ENCODE results near the gene FBXW7. TPM values are rescaled to one million over a fixed set of nuclear protein-coding genes. Genes with fewer than 3 reads are reported as not detected.

Gene FBXW7
- total RNA-seq, 1 donor from 2014 or later, result 37.8 TPM

- peaks cover 41% of the 10 kb centered on the region for H3K36me3 Mint-ChIP-seq (ENCODE audit: low read depth)
- no peak overlapping the region for H3K27ac Mint-ChIP-seq
- DNase-seq (ENCODE audit: low spot score), result no peak
- intact Hi-C loops (cut with micrococcal nuclease), result loop anchor here (5.0 kb wide), 1 partner anchor 37 kb away; no protein-coding TSS in a partner anchor
- H3K27me3 Mint-ChIP-seq (ENCODE audit: low read depth), result no peaks in the 10 kb centered on the region
- H3K4me1 Mint-ChIP-seq (ENCODE audit: low read depth), result peaks cover 23% of the 10 kb centered on the region
- no peak overlapping the region for H3K4me3 Mint-ChIP-seq (ENCODE audit: low read depth)
- H3K9me3 Mint-ChIP-seq, result no peaks in the 10 kb centered on the region
These were observed 3.8 kb upstream of the FBXW7 start for GRCh38 chr4:152539556-152540292.

DNA sequence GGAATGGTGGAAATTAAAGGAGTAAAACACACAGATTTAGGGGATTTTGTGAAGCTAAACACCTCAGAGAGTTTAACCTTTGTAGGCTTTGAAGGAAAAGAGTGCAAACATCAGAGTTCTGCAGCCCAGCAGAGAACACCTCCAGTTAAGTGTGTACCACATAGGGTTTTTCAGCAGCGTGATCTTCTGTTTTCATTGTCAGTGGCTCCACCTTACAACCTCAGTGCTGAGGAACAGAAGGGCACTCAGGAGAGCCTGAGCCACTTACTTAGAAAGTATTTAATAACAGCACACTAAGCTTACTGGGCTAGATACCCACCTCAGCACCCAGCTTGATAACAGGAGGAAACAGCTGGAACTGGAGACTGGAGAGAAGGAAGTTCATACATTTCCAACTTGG is 2.0 kb upstream of the FBXW7 start:
- intact Hi-C loops (cut with micrococcal nuclease), result loop anchor here (2.0 to 5.0 kb wide), 3 partner anchors 36 to 79 kb away; no protein-coding TSS in a partner anchor
- no peak for DNase-seq (ENCODE audit: low spot score)
- H3K9me3 Mint-ChIP-seq, result no peaks in the 10 kb centered on the region

DNA sequence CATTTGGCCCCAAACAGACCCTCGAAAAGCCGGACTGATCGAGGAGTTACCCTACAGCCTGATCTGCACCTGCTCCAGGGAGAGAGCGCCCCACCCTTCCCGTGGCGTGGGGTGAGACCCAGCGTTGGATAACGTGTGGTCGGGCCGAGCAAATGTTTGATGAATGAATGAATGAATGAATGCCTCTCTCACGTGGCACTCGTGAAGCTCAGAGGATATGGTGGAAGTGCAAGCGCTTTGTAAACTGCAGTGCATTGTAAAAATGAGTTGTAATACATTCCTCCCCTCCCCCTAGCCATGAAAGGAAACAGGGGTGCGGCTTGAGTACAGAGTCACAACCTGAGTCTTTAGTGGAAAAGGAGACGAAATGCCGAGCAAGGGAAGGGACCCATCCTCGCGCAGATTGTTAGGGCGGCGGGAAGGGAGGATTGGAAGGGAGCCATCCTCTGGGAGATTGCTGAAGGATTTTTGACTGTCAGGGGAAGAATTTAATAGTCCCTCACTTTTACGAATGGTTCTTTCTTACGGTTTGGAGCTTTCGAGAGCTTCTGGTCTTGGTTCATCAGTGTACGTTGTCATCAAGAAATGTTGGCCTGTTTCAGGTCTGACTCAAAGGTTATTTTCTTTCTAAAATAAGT is 772 bp upstream of the FBXW7 start:
- Mint-ChIP-seq H3K9me3 (no peaks in the 10 kb centered on the region), H3K4me1 (ENCODE audit: low read depth) (peaks cover 45% of the 10 kb centered on the region), H3K4me3 (ENCODE audit: low read depth) (peak overlapping the region; percentile 93), H3K36me3 (ENCODE audit: low read depth) (peaks cover 51% of the 10 kb centered on the region), H3K27ac (peak overlapping the region; percentile 99), H3K27me3 (ENCODE audit: low read depth) (no peaks in the 10 kb centered on the region)
- no peak for DNase-seq (ENCODE audit: low spot score)
- intact Hi-C loops (cut with micrococcal nuclease), result loop anchor here (1.0 to 5.0 kb wide), 8 partner anchors 18 to 1437 kb away; partner anchors contain the start of genes ARFIP1, RPS3A and TIGD4

More for the DNA sequence above, 2.0 kb upstream of the FBXW7 start:
- peaks cover 48% of the 10 kb centered on the region for H3K36me3 Mint-ChIP-seq (ENCODE audit: low read depth)
- peak overlapping the region; percentile 93 for H3K4me3 Mint-ChIP-seq (ENCODE audit: low read depth)
- H3K27me3 Mint-ChIP-seq (ENCODE audit: low read depth), result no peaks in the 10 kb centered on the region
- peak overlapping the region; percentile 99 for H3K27ac Mint-ChIP-seq
- H3K4me1 Mint-ChIP-seq (ENCODE audit: low read depth), result peaks cover 34% of the 10 kb centered on the region

DNA sequence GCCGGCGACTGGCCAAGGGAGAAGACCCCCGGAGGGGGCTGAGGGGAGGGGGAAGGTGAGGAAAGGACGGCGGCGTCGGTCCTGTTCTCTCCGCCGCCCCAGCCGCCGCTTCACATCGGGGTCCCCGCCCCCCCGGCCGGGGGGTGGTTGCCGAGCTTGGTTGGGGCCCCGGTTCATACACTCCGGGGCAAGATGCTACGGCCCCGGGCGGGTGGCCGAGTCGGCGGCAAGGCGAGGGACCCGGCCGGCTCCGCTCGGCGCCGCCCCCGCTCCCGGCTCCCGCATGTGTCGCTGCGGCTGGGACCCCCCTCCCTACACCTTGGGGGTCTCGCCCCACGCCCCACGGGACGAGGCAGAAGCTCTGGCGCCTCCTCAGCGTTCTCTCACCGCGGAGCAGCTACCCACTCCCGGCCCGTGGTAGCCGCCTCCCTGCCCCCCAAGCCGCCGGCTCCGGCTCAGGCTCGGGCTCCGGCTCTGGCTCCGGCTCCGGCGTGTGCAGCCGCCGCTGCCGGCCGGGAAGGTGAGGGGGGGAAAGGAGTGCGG is 461 bp downstream of the FBXW7 start:
- peaks cover 55% of the 10 kb centered on the region for H3K4me1 Mint-ChIP-seq (ENCODE audit: low read depth)
- DNase-seq (ENCODE audit: low spot score), result no peak
- H3K9me3 Mint-ChIP-seq, result no peaks in the 10 kb centered on the region
- no peaks in the 10 kb centered on the region for H3K27me3 Mint-ChIP-seq (ENCODE audit: low read depth)
- peaks cover 57% of the 10 kb centered on the region for H3K36me3 Mint-ChIP-seq (ENCODE audit: low read depth)
- H3K4me3 Mint-ChIP-seq (ENCODE audit: low read depth), result peak overlapping the region; percentile 93
- peak overlapping the region; percentile 99 for H3K27ac Mint-ChIP-seq
- intact Hi-C loops (cut with micrococcal nuclease), result loop anchor here (5.0 kb wide), 1 partner anchor 33 kb away; no protein-coding TSS in a partner anchor

DNA sequence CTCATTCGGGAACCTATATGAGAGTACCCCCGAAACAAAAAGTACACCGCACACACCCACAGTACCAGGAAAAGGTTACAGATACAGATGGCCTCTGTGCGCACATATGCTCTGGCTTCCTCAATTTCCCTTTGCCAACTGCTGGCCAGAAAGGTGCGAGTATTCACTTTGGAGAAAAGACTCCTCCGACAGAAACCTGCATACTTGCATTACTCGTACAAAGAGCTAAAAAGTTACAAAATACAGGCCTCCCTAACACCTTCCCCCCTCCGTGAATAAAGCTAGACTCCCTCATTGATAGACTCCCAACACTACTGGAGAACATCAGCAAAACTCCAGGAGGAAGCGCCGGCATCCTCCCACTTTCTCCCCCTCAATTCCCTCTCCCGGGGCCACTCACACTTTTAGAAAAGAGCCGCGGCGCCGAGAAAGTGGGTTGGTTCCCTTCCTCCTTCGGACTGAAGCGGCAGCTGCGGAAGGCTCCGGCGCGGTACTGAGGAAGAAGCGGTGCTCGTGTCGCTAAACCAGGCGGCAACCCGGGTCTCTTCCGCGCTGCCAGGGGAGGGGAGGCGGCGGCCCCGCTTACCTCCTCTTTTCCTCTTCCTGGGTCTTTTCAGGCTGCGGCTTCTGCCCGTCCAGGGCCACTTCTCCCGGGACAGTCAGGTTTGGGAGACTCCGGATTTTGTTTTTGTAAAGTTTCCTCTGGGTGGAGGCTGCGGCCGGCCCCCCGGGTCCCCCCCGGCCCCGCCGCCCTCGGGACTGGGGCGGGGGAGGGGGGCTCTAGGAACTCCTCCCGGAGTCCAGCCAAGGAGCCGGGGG is 1.1 kb downstream of the FBXW7 start:
- intact Hi-C loops (cut with micrococcal nuclease), result loop anchor here (5.0 kb wide), 1 partner anchor 32 kb away; no protein-coding TSS in a partner anchor
- no peaks in the 10 kb centered on the region for H3K27me3 Mint-ChIP-seq (ENCODE audit: low read depth)
- H3K36me3 Mint-ChIP-seq (ENCODE audit: low read depth), result peaks cover 52% of the 10 kb centered on the region
- peaks cover 56% of the 10 kb centered on the region for H3K4me1 Mint-ChIP-seq (ENCODE audit: low read depth)
- no peaks in the 10 kb centered on the region for H3K9me3 Mint-ChIP-seq
- peak; percentile 54 for DNase-seq (ENCODE audit: low spot score)
- H3K4me3 Mint-ChIP-seq (ENCODE audit: low read depth), result peak overlapping the region; percentile 97
- peak overlapping the region; percentile 75 for H3K27ac Mint-ChIP-seq

DNA sequence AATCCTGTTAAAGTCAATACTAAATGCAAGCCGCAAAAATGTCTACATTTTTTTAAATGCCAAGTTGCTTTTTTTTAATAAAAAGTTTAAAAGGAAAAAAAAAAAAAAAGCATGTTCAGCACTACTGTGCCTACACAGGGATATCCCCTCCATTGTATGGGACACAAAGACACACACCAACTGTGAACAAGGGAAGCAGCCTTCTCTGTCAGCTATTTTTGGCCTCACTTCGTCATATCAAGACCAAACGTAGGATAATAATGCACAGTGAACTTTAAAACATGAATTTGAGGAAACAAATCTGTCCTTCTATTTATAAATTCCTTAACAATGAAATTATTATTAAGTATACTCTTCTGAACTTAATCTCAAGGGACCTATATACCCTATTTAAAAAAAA is 4.4 kb downstream of the FBXW7 start:
- no peak overlapping the region for H3K4me3 Mint-ChIP-seq (ENCODE audit: low read depth)
- intact Hi-C loops (cut with micrococcal nuclease), result no loop called here
- H3K36me3 Mint-ChIP-seq (ENCODE audit: low read depth), result peaks cover 39% of the 10 kb centered on the region
- H3K4me1 Mint-ChIP-seq (ENCODE audit: low read depth), result peaks cover 39% of the 10 kb centered on the region
- DNase-seq (ENCODE audit: low spot score), result no peak
- H3K27ac Mint-ChIP-seq, result no peak overlapping the region
- H3K9me3 Mint-ChIP-seq, result no peaks in the 10 kb centered on the region
- no peaks in the 10 kb centered on the region for H3K27me3 Mint-ChIP-seq (ENCODE audit: low read depth)

DNA sequence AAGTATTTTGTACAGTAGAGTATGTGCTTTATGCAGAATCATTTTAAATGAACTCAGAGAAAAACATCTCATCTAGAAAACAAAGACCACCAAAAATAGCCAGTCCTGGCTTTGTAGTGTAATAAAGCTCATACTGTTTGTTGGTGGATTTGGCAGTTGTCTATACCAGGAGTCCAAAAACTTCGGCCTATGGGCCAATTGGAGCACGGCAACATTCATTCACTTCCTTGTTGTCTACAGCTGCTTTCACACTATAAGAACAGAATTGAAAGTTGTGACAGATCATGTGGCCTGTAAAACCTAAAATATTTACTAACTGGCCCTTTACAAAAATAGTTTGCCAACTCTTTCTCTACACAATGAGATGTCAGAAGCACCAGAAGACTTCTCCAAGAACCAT is 5.3 kb downstream of the FBXW7 start:
- H3K4me3 Mint-ChIP-seq (ENCODE audit: low read depth), result no peak overlapping the region
- no peak overlapping the region for H3K27ac Mint-ChIP-seq
- peaks cover 47% of the 10 kb centered on the region for H3K4me1 Mint-ChIP-seq (ENCODE audit: low read depth)
- H3K27me3 Mint-ChIP-seq (ENCODE audit: low read depth), result no peaks in the 10 kb centered on the region
- peaks cover 44% of the 10 kb centered on the region for H3K36me3 Mint-ChIP-seq (ENCODE audit: low read depth)
- intact Hi-C loops (cut with micrococcal nuclease), result no loop called here
- H3K9me3 Mint-ChIP-seq, result no peaks in the 10 kb centered on the region
- DNase-seq (ENCODE audit: low spot score), result no peak

DNA sequence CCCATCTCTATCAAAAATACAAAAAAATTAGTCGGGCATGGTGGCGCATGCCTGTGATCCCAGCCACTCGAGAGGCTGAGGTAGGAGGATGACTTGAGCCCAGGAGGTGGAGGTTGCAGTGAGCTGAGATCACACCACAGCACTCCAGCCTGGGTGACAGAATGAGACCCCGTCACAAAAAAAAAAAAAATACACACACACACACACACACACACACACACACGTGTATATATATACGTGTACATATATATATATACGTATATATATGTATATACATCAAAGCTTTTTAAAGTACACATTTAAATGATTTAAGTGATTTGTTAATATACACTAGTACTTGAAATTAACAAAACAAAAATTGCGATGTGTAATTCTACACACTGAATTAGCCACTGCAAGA is 6.0 kb downstream of the FBXW7 start:
- Mint-ChIP-seq H3K4me1 (ENCODE audit: low read depth) (peaks cover 52% of the 10 kb centered on the region), H3K36me3 (ENCODE audit: low read depth) (peaks cover 47% of the 10 kb centered on the region), H3K27me3 (ENCODE audit: low read depth) (no peaks in the 10 kb centered on the region), H3K27ac (no peak overlapping the region), H3K4me3 (ENCODE audit: low read depth) (no peak overlapping the region), H3K9me3 (no peaks in the 10 kb centered on the region)
- intact Hi-C loops (cut with micrococcal nuclease), result no loop called here
- no peak for DNase-seq (ENCODE audit: low spot score)

DNA sequence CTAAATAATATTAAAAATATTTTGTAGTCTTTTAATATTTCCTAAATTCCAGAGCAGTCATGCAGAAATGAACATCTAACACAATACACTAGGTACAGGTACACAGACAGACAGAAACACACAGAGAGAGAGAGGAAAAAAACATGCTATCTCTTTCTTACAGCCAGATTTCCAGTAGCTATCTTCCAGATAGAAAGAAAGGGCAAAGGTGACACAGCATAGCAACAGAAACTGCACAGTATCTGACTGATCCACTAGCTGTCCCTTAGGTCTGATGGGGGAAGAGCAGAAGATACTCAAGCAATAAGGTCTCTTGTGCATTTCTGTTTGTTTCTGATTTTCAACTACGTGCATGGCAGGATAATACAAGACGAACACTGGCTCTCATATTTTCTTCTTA is 7.8 kb downstream of the FBXW7 start:
- peaks cover 58% of the 10 kb centered on the region for H3K4me1 Mint-ChIP-seq (ENCODE audit: low read depth)
- H3K9me3 Mint-ChIP-seq, result no peaks in the 10 kb centered on the region
- intact Hi-C loops (cut with micrococcal nuclease), result no loop called here

DNA sequence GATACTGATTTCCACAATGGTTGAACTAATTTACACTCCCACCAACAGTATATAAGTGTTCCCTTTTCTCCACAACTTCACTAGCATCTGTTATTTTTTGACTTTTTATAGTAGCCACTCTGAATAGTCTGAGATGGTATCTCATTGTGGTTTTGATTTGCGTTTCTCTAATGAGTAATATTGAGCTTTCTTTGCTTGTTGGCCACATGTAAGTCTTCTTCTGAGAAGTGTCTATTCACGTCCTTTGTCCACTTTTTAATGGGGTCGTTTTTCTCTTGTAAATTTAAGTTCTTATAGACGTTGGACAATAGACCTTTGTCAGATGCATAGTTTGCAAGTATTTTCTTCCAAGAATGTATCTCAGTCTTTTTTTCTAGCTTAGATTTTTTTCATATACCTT is 10.0 kb downstream of the FBXW7 start:
- DNase-seq (ENCODE audit: low spot score), result no peak
- Mint-ChIP-seq H3K36me3 (ENCODE audit: low read depth) (peaks cover 31% of the 10 kb centered on the region), H3K27me3 (ENCODE audit: low read depth) (no peaks in the 10 kb centered on the region), H3K27ac (no peak overlapping the region), H3K4me1 (ENCODE audit: low read depth) (peaks cover 57% of the 10 kb centered on the region), H3K9me3 (no peaks in the 10 kb centered on the region), H3K4me3 (ENCODE audit: low read depth) (no peak overlapping the region)
- intact Hi-C loops (cut with micrococcal nuclease), result no loop called here

More for the DNA sequence above, 7.8 kb downstream of the FBXW7 start:
- Mint-ChIP-seq H3K4me3 (ENCODE audit: low read depth) (no peak overlapping the region), H3K36me3 (ENCODE audit: low read depth) (peaks cover 39% of the 10 kb centered on the region), H3K27ac (no peak overlapping the region), H3K27me3 (ENCODE audit: low read depth) (no peaks in the 10 kb centered on the region)
- DNase-seq (ENCODE audit: low spot score), result no peak

DNA sequence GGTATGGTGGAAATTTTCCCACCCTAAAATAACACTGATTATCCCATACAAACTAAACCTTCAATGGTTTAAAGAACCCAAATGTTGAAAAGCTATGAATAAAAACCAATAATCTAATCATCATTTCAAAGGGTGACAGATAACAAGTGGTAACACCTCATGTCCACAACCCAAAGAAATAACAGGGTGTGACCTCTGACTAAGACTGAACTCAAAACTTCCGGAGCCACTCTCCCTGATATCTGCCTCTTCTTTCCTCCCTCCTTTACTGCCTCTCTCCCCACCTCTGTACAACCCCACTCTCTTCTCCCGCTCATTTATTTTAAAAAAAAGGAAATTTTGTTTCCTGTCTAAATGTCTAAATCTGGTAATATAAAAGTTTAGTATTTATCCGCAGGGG is 11.5 kb downstream of the FBXW7 start:
- intact Hi-C loops (cut with micrococcal nuclease), result no loop called here
- Mint-ChIP-seq H3K9me3 (no peaks in the 10 kb centered on the region), H3K27ac (no peak overlapping the region), H3K36me3 (ENCODE audit: low read depth) (peaks cover 37% of the 10 kb centered on the region), H3K4me3 (ENCODE audit: low read depth) (no peak overlapping the region), H3K4me1 (ENCODE audit: low read depth) (peaks cover 52% of the 10 kb centered on the region), H3K27me3 (ENCODE audit: low read depth) (no peaks in the 10 kb centered on the region)
- DNase-seq (ENCODE audit: low spot score), result no peak

DNA sequence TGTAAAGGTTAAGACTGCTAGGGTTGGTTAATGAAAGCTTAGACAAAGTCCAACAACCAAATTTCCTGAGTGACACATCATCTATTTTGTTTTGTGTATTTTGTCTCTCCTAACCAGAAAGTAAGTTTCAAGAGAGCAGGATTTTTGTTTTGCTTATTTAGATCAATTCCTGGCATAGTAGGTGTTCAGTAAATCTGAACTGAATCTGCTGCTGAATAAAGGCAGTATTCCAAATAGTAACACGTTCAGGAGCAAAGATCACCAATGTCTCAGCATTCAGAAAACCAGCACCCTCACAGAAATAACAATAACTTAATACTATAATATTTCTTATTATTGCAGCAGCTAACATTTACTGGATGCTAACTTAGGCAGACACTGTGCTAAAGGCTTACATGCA is 12.2 kb downstream of the FBXW7 start:
- H3K4me3 Mint-ChIP-seq (ENCODE audit: low read depth), result no peak overlapping the region
- no peak for DNase-seq (ENCODE audit: low spot score)
- intact Hi-C loops (cut with micrococcal nuclease), result no loop called here

More for the DNA sequence above, 12.2 kb downstream of the FBXW7 start:
- Mint-ChIP-seq H3K27ac (no peak overlapping the region), H3K9me3 (no peaks in the 10 kb centered on the region), H3K4me1 (ENCODE audit: low read depth) (peaks cover 52% of the 10 kb centered on the region), H3K27me3 (ENCODE audit: low read depth) (no peaks in the 10 kb centered on the region), H3K36me3 (ENCODE audit: low read depth) (peaks cover 39% of the 10 kb centered on the region)

All from activated T-helper 2 cell treated with anti-CD3 and anti-CD28 coated beads, Interferon-gamma antibody, Interleukin-2, Interleukin-4, amounts not matched to agents 10 μg/mL and 5 μg/mL and 100 μg/mL, durations not matched to agents 14 hours and 24 hours and 36 hours (primary cell).